ENCODE measurements around the gene TMPRSS13.
A peak's percentile ranks its signal among the peaks of the same experiment; 100 is the strongest.

The TMPRSS13 gene

GRCh38 chr11:117892651-117893050 is 36.6 kb downstream of the TMPRSS13 start:
- DNase-seq (ENCODE audit: low spot score) = no peak

- DNase-seq (ENCODE audit: low spot score) = no peak
Observed at GRCh38 chr11:117891362-117891761, 37.8 kb downstream of the TMPRSS13 start.

- DNase-seq (ENCODE audit: low spot score) = no peak
Observed at GRCh38 chr11:117888139-117888566, 41.0 kb downstream of the TMPRSS13 start.

GRCh38 chr11:117887431-117888138 is 41.6 kb downstream of the TMPRSS13 start:
- DNase-seq (ENCODE audit: low spot score) = no peak

GRCh38 chr11:117885777-117886176 is 43.4 kb downstream of the TMPRSS13 start:
- no peak for DNase-seq (ENCODE audit: low spot score)

GRCh38 chr11:117884994-117885393 is 44.2 kb downstream of the TMPRSS13 start:
- no peak for DNase-seq (ENCODE audit: low spot score)

- DNase-seq (ENCODE audit: low spot score) = no peak
Observed at GRCh38 chr11:117883063-117883462, 46.1 kb downstream of the TMPRSS13 start.

GRCh38 chr11:117882311-117882905 is 46.8 kb downstream of the TMPRSS13 start:
- DNase-seq (ENCODE audit: low spot score) = no peak

GRCh38 chr11:117881217-117881616 is 48.0 kb downstream of the TMPRSS13 start:
- no peak for DNase-seq (ENCODE audit: low spot score)

- DNase-seq (ENCODE audit: low spot score) = no peak
Observed at GRCh38 chr11:117879516-117880480, 49.4 kb downstream of the TMPRSS13 start.

GRCh38 chr11:117878939-117879475 is 50.2 kb downstream of the TMPRSS13 start:
- no peak for DNase-seq (ENCODE audit: low spot score)

- no peak for DNase-seq (ENCODE audit: low spot score)
Observed at GRCh38 chr11:117878314-117878938, 50.8 kb downstream of the TMPRSS13 start.

- DNase-seq (ENCODE audit: low spot score) = no peak
Observed at GRCh38 chr11:117877120-117877784, 52.0 kb downstream of the TMPRSS13 start.

GRCh38 chr11:117876341-117877119 is 52.7 kb downstream of the TMPRSS13 start, which contains the start of gene FXYD6:
Gene FXYD6, minus strand, starts transcription at chr11:117876658. Its CDS starts 33,882 bp downstream, at chr11:117842776.
- DNase-seq (ENCODE audit: low spot score) = no peak

- DNase-seq (ENCODE audit: low spot score) = no peak
Observed at GRCh38 chr11:117876059-117876340, 53.2 kb downstream of the TMPRSS13 start.

GRCh38 chr11:117875382-117876058 is 53.7 kb downstream of the TMPRSS13 start:
- peak; percentile 14 for DNase-seq (ENCODE audit: low spot score)

- no peak for DNase-seq (ENCODE audit: low spot score)
Observed at GRCh38 chr11:117874910-117875381, 54.3 kb downstream of the TMPRSS13 start.

GRCh38 chr11:117874253-117874909 is 54.8 kb downstream of the TMPRSS13 start:
- DNase-seq (ENCODE audit: low spot score) = no peak

- DNase-seq (ENCODE audit: low spot score) = no peak
Observed at GRCh38 chr11:117873828-117874125, 55.4 kb downstream of the TMPRSS13 start.

All from CD4-positive, alpha-beta T cell treated with Interleukin-2 at 100 ng/mL for 4 hours (primary cell).